T-helper 1 cell treated with Interleukin-12 subunit alpha and Interleukin-12 subunit beta and Interleukin-4 antibody, amounts not matched to agents 30 ng/mL and 1 ng/mL, for 36 hours (primary cell): ENCODE measurements around the gene AMOTL1. TPM values are rescaled to one million over a fixed set of nuclear protein-coding genes. Genes with fewer than 3 reads are reported as not detected.

Experiments
- intact Hi-C: fragments of 100-400 bp; cut with micrococcal nuclease; formaldehyde crosslinking; loops from one replicate; pipeline ENCODE4 v1.15.1; 2024
- total RNA-seq: library from RNA; stranded (reverse); gene quantifications from 2 replicates; pipeline ENCODE4 v1.2.3, GENCODE V29; 2022

Gene AMOTL1
- total RNA-seq, 1 donor from 2014 or later, result 2.7 TPM

GRCh38 chr11:94768602-94769541 lies 716 bp downstream of the AMOTL1 start:
- intact Hi-C loops, result loop anchor here (5.0 to 10.0 kb wide), 2 partner anchors 108 to 224 kb away; partner anchors contain the start of gene FUT4

DNA sequence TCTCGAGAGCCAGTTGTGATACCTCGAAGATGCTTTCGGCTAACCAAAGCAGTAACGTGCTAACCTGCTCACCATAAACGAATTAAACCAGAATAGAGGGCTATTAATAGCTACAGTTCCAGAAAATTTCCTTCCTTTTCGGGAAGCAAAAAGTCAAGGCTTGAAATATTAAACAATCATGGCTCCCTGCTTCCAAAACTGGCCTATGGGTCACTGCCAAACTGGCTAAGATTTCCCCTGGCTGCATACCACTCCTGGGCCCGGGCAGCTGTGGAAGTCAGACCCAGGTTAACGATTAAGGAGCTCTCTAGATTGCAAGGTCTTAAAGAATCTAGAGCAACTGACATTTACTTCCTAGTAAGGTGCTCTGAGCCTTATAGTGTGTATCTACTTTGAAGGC lies 1.7 kb downstream of the AMOTL1 start:
- intact Hi-C loops, result loop anchor here (5.0 to 10.0 kb wide), 2 partner anchors 107 to 225 kb away; partner anchors contain the start of gene FUT4

DNA sequence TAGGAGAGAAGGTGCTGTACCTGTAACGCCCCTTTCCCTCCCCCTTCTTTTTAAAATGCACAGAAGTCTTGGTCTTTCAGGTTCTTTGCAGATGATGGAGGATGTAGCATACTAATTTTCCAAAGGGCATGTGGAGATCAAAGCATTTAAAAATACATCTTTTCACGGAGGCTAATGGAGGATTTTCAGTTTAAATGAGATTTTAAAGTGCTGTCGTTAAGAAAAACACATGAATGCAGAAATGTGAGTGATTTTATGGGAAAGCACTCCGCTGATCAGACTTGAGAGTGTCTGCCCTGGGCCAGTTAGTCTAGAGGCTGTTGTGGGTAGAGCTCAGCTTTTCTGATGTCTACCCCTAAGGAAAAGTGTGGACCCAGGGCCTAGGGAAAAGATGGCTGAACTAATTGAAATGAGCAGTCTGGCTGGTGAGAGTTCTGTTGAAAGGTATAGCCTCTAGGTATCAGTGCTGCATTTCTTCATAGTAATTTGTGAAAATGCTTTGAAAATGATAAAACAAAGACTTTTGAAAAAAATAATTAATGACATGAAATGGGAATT lies 2.5 kb downstream of the AMOTL1 start:
- intact Hi-C loops, result no loop called here

DNA sequence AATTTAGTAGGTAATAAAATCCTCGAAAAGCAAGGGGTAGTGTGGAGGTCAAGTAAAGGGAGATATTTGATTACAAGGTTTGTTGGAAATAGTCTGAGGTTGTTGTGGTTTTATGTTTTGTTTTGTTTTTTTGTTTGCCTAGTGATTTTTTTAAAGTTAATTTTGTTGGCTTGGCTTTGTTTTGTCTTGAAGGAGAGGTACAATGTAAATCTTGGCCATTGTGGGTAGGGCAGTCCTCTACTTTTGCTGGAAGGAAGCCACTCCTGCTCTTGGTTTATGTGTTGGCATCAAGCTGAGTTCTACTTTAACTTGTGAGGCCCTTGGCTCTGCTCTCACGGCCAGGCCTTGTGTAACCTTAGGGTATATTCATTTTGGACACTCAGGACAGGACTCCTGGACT lies 3.2 kb downstream of the AMOTL1 start:
- intact Hi-C loops, result no loop called here

- intact Hi-C loops, result no loop called here
Observed at GRCh38 chr11:94771951-94772350, 3.8 kb downstream of the AMOTL1 start.

DNA sequence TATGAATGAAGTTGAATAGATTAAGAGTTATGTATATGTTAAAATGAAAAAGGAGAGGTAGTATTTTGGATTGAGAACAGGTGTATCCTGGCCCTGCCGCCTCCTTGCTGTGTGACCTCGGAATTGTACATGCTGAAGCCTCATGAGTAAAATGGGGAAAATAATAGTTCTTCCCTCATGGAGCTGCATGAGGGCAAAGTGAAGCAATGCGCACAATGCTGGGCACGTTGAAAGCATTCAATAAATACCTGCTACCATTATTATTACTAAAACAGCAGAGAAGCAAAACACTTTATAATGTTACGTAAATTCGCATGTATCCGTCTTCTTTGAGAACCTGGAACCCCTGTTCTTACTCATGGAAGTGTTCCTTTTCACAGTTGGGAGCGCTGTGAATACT lies 5.7 kb downstream of the AMOTL1 start:
- intact Hi-C loops, result no loop called here

DNA sequence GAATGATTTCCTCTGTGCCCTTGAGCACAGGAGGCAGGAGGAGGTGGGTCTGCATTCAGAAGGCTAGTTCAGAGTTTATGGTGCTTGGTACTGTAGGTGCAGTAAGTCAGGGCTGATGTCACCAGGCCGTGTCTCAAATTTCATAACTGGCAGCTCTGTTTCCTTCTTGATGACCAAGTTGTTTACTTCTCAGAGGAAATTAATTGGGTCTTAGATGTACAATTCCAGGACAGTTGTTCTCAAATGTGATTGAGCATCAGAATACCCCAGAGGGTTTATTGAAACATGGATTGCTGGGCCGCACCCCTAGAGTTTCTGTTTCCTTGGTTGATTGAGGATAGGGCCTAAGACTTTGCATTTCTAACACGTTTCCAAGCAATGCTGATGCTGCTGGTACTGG lies 6.2 kb downstream of the AMOTL1 start:
- intact Hi-C loops, result no loop called here

DNA sequence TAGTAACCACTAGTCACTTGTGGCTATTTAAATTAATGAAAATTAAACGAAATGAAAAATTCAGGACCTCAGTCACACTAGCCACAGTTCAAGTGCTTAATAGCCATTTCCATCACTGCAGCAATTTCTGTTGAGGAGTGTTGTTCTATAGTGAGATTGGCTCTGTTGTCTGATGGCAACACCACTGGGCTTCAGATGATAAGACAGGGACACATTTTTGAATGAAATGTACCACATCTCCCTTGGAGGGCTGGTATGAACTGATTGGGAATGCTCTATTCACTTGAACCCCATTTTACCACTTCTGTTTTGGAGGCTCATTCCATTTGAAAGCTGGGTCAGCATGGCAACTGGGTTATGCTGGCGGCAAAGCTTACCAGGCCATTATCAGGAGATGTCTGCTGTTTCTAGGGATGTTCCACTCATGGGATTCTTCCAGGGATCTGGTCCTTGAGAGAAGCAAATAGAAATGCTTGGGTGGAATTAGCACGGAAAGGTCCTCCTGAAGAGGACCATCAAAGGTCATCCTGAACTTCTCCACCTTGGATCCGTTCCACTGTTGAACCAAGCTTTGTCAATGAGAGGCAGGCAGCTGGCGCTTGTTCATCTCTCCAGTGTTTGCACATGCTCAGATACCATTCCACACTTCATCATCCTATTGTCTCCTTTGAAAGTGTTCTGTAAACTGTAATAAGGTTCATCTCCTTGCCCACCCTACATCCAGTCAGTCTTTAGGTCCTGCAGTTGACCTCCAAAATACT lies 7.6 kb downstream of the AMOTL1 start:
- intact Hi-C loops, result no loop called here

DNA sequence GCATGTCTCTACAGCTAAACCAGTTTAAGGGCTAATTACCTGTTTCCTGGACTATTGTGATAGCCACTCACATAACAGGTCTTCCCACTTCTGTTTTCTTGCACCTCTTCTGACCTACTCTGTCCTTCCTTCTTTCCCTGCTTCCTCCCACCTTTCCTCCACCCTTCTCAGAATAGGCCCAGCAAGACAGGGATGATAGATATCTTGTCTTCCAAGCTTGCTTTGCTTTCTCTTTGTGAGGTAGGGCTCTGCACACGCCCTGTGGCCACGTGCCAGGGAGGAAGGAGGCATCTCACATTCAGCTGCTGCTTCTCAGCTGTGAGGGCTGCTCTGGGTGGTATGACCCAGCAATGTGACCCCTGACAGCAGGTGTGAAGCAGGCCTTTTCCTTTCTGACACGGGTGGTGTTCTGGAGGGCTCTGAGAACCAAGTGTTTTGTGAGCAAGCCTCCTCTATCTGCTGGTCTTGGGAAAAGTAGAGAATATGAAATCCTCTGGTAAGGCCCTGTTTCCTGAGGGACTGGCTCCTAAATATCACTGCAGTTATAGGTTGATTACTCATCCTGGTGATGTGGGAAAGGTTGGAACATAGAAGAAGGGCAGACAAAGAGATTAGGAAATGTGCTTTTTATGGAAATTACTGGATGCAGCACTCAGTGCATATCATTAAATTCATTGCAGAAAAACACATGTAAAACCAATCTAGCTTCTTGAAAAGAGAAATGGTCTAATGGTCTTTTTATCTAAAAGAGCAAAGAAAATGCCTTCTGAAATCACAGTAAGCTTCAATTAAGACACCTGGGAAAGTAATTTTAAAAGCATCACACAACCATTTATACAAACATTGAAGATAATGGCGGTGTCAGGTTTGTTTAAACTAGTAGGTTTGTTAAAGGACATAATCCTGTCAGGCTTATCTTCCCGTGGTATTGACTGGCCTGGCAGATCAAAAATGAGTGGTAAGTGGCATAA lies 8.5 kb downstream of the AMOTL1 start:
- intact Hi-C loops, result no loop called here

GRCh38 chr11:94780432-94780831 lies 12.3 kb downstream of the AMOTL1 start:
- intact Hi-C loops, result no loop called here

DNA sequence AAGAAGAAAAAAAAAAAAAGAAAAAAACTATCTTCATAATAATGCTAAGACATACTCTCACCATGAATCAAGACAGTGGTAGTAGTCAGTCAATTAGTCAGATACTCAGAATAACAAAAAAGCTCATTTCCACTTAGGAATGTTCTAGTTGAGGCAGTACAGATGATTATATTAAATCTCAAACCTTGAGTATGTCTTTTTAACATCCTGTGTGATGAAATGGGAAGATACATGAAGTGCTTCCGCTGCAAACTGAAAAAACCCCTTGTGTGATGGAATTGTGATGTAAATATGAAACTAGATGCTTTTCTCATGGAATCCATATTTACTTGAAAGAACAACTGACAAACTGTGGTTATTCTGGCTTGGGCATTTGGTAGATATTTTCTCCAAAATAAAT lies 13.7 kb downstream of the AMOTL1 start:
- intact Hi-C loops, result no loop called here

GRCh38 chr11:94782446-94782845 lies 14.3 kb downstream of the AMOTL1 start:
- intact Hi-C loops, result no loop called here

DNA sequence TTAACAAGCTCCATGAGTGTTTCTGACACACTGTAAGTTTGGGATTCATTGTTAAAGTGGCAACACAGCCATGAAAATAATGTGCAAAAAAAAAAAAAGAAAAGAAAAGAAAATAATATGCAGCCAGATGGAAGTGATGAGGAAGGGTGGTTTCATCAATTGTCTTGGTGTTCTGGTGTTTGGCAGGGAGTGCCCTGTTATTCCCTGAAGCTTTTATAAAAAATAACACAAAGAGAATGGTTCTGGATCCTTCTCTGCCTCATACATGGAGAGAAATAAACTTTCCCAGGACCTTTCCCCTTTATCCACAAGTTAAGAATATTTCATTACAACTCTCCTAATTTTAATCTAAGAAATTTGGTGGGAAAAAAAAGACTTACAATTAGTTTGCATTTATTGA lies 16.7 kb downstream of the AMOTL1 start:
- intact Hi-C loops, result loop anchor here (5.0 kb wide), 3 partner anchors 92 to 362 kb away; partner anchors contain the start of genes CWC15 and KDM4D

DNA sequence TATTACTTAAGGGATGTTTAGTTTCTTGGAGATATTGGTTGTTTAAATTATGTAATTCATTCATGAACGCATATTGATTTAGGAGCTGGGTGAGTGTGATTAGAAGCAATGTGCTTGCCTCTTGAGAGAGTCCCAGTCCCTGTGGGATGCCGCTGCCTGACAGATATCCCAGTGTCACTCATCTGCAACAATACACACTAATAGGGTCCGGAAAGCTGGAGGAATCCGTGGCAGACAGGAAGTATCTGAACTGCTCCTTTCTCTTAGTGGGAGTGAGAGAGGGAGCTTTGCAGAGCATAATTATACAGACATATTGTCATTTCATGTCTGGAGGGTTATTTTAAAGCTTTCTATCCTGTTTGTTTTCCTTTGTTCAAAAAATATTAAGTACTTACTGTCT lies 17.4 kb downstream of the AMOTL1 start:
- intact Hi-C loops, result loop anchor here (5.0 kb wide), 3 partner anchors 92 to 362 kb away; partner anchors contain the start of genes CWC15 and KDM4D

- intact Hi-C loops, result loop anchor here (1.0 to 5.0 kb wide), 6 partner anchors 91 to 978 kb away; partner anchors contain the start of genes CWC15 and KDM4D
Observed at GRCh38 chr11:94786264-94787126, 18.3 kb downstream of the AMOTL1 start.

- intact Hi-C loops, result loop anchor here (5.0 kb wide), 3 partner anchors 90 to 360 kb away; partner anchors contain the start of genes CWC15 and KDM4D
Observed at GRCh38 chr11:94787801-94788200, 19.6 kb downstream of the AMOTL1 start.

DNA sequence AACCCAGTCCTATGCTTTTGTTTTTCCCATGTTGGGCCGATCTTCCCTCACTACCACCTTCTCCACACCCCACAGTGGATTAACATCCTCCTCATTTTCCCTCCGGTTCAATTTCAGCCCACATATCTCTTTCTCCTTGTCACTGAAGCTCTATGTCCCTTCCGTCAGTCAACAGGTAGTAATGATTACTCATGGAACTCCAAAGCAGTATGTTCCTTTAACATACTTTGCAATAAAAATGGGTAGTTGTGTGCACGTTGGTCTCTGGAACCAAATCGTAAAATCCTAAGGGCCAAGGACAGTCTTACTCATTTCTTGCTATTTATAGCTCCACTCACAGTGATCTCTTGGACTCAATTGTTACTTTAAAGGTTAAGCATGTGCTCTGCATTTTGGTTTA lies 20.2 kb downstream of the AMOTL1 start:
- intact Hi-C loops, result loop anchor here (5.0 kb wide), 3 partner anchors 89 to 359 kb away; partner anchors contain the start of genes CWC15 and KDM4D

DNA sequence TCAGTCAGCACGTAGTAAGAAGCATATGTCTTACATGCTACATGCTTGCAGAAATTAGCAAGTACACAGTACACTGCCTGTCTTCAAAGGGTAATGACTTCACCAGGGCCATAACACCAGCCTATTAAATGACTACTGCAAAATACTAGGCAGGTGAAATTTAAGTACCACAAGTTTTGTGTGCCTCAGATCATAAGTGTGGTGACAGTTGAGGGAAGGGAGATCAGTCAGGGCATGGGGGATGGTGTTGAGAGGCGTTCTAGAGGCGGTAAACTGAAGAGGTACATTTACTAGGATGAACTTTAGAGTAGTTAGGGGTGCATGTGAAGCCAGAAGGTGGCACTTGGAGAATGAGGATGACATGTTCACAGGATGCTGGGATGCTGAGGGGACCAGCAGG lies 22.0 kb downstream of the AMOTL1 start:
- intact Hi-C loops, result no loop called here

- intact Hi-C loops, result no loop called here
Observed at GRCh38 chr11:94790661-94791180, 22.6 kb downstream of the AMOTL1 start.
